SK-N-DZ (cell line): Measurements from ENCODE around the gene DVL2.

Experiments used
- small RNA-seq, 2 experiments: library from RNA; depleted of rRNA; stranded (forward); fragments of <200 nt; gene quantifications; one replicate each; pipeline ENCODE3, GENCODE V24; 2014

Gene DVL2

Small RNA genes lying within 50 kb of the gene (small RNA-seq; reads per million reads assigned to genes)
- 0 reads per million in 2 experiments for gene AC120057.4
- 2.3 to 15.5 reads per million in 2 experiments for gene MIR324
- gene RF00019: 0 reads per million in 2 experiments
